Measurements from ENCODE around the gene RIPPLY3. TPM values are rescaled to one million over a fixed set of nuclear protein-coding genes. Genes with fewer than 3 reads are reported as not detected.

Gene RIPPLY3
- total and polyA plus RNA-seq, 4 donors: 0.08 to 0.21 (median 0.13) TPM; not detected in 1

DNA sequence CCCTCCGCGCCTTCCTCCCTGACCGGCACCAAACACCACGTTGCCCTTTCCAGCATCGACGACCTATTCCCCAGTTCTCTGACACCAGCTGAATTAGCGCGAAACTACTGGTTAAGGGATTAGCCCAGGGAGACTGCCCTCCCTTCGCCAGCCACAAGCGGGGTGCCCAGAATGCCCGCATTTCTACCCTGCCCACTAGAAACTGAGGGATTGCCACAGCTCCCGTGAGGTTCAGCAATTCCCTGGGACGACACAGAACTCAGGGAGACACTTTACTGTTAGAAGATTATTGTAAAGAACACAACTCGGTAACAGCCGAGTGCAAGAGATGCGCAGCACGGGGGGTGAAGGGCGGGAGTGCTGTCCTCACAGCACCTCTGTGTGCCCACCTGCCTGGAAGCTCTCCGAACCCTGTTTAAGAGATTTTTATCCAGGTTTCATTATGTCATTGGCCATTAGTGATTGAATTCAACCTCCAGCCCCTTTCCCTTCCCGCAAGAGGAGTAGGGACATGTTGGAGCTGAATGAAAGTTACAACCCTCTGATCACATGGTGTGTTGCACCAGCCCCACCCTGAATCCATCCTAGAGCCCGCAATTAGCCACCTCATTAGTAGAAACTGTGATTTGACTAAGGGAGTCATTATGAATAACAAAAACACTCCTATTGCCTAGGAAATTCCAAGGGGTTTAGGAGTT is 15.8 kb upstream of the RIPPLY3 start:
- no peaks in the 10 kb centered on the region for H3K9me3 ChIP-seq (ENCODE audit: control insufficient read depth in 4 of 4, low read length in 3 of 4)
- peaks cover 0 to 2% (median 0%) of the 10 kb centered on the region in 4 donors for H3K27me3 ChIP-seq (ENCODE audit: control insufficient read depth in 4 of 4, insufficient read depth in 4 of 4, low read length in 3 of 4)
- no peaks in the 10 kb centered on the region for H3K36me3 ChIP-seq (ENCODE audit: control insufficient read depth in 4 of 4, insufficient read depth in 3 of 4, low read depth in 1 of 4, low read length in 3 of 4)
- H3K9ac ChIP-seq (ENCODE audit: low read depth in 1 of 2, low read length in 2 of 2): peak overlapping the region in 1 of 2 donors; percentile 61
- H3K27ac ChIP-seq (ENCODE audit: low read depth in 1 of 2, low read length in 2 of 2): peak overlapping the region; percentile 82 to 96
- peaks cover 4 to 17% (median 11%) of the 10 kb centered on the region in 4 donors for H3K4me1 ChIP-seq (ENCODE audit: control insufficient read depth in 4 of 4, insufficient read depth in 4 of 4, low read length in 3 of 4)
- no peak for DNase-seq (ENCODE audit: low spot score)
- peak overlapping the region in 2 of 3 donors; percentile 49 to 66 for H3K4me3 ChIP-seq (ENCODE audit: low read depth in 1 of 3, low read length in 3 of 3)
- WGBS: 59% methylated on average over 21 of the region's 21 CpGs
- TF ChIP-seq FOXA1 (IDR thresholded peaks at IDR 0.05) (no peak), JUND (IDR thresholded peaks at IDR 0.05) (no peak), RXRA (IDR thresholded peaks at IDR 0.05) (no peak), HNF4A (conservative IDR thresholded peaks at IDR 0.05) (no peak)
- TF ChIP-seq, protein P1, sequence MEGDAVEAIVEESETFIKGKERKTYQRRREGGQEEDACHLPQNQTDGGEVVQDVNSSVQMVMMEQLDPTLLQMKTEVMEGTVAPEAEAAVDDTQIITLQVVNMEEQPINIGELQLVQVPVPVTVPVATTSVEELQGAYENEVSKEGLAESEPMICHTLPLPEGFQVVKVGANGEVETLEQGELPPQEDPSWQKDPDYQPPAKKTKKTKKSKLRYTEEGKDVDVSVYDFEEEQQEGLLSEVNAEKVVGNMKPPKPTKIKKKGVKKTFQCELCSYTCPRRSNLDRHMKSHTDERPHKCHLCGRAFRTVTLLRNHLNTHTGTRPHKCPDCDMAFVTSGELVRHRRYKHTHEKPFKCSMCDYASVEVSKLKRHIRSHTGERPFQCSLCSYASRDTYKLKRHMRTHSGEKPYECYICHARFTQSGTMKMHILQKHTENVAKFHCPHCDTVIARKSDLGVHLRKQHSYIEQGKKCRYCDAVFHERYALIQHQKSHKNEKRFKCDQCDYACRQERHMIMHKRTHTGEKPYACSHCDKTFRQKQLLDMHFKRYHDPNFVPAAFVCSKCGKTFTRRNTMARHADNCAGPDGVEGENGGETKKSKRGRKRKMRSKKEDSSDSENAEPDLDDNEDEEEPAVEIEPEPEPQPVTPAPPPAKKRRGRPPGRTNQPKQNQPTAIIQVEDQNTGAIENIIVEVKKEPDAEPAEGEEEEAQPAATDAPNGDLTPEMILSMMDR (IDR thresholded peaks at IDR 0.05; ENCODE audit: low read depth, low read length, missing input control): no peak
- TF ChIP-seq, protein P2, sequence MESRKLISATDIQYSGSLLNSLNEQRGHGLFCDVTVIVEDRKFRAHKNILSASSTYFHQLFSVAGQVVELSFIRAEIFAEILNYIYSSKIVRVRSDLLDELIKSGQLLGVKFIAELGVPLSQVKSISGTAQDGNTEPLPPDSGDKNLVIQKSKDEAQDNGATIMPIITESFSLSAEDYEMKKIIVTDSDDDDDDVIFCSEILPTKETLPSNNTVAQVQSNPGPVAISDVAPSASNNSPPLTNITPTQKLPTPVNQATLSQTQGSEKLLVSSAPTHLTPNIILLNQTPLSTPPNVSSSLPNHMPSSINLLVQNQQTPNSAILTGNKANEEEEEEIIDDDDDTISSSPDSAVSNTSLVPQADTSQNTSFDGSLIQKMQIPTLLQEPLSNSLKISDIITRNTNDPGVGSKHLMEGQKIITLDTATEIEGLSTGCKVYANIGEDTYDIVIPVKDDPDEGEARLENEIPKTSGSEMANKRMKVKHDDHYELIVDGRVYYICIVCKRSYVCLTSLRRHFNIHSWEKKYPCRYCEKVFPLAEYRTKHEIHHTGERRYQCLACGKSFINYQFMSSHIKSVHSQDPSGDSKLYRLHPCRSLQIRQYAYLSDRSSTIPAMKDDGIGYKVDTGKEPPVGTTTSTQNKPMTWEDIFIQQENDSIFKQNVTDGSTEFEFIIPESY (IDR thresholded peaks at IDR 0.05): no peak
- TF ChIP-seq, protein P3, sequence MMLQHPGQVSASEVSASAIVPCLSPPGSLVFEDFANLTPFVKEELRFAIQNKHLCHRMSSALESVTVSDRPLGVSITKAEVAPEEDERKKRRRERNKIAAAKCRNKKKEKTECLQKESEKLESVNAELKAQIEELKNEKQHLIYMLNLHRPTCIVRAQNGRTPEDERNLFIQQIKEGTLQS (IDR thresholded peaks at IDR 0.05): no peak

DNA sequence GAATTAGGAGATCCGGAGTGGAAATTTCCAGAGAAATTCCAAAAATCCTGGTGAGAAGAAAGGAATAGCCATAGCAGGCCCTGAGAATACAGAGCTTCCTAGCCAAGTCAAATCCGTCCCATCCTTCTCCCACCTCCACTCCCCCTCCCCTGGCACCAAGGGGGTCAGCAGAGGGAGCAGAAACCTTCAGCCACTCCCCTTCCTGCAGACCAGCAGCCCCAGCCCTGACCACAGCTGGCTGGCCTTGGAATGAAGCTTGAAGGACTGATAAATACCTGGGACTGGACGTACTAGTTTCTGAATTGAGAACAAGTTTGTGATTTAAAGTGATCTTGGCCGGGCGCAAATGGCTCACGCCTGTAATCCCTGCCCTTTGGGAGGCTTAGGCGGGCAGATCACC is 13.8 kb upstream of the RIPPLY3 start:
- Histone ChIP-seq H3K9ac (ENCODE audit: low read depth in 1 of 2, low read length in 2 of 2) (no peak overlapping the region), H3K27me3 (ENCODE audit: control insufficient read depth in 4 of 4, insufficient read depth in 4 of 4, low read length in 3 of 4) (peaks cover 0 to 2% (median 0%) of the 10 kb centered on the region in 4 donors), H3K4me1 (ENCODE audit: control insufficient read depth in 4 of 4, insufficient read depth in 4 of 4, low read length in 3 of 4) (peaks cover 4 to 17% (median 11%) of the 10 kb centered on the region in 4 donors), H3K36me3 (ENCODE audit: control insufficient read depth in 4 of 4, insufficient read depth in 3 of 4, low read depth in 1 of 4, low read length in 3 of 4) (no peaks in the 10 kb centered on the region), H3K27ac (ENCODE audit: low read depth in 1 of 2, low read length in 2 of 2) (no peak overlapping the region), H3K4me3 (ENCODE audit: low read depth in 1 of 3, low read length in 3 of 3) (no peak overlapping the region), H3K9me3 (ENCODE audit: control insufficient read depth in 4 of 4, low read length in 3 of 4) (no peaks in the 10 kb centered on the region)
- TF ChIP-seq, protein P1 (IDR thresholded peaks at IDR 0.05; ENCODE audit: low read depth, low read length, missing input control): no peak
- TF ChIP-seq YY1 (IDR thresholded peaks at IDR 0.05) (no peak), EGR1 (IDR thresholded peaks at IDR 0.05; ENCODE audit: low read depth in 2 of 2) (no peak), GABPA (IDR thresholded peaks at IDR 0.05 in 1 of 2, conservative IDR thresholded peaks at IDR 0.05 in 1 of 2) (no peak), RXRA (IDR thresholded peaks at IDR 0.05) (no peak), HNF4A (conservative IDR thresholded peaks at IDR 0.05) (no peak), JUND (IDR thresholded peaks at IDR 0.05) (no peak), RAD21 (IDR thresholded peaks at IDR 0.05) (no peak), TAF1 (conservative IDR thresholded peaks at IDR 0.05) (no peak), FOXA1 (IDR thresholded peaks at IDR 0.05) (no peak), FOXA2 (IDR thresholded peaks at IDR 0.05) (no peak)
- TF ChIP-seq, protein P2 (IDR thresholded peaks at IDR 0.05): no peak
- TF ChIP-seq, protein P3 (IDR thresholded peaks at IDR 0.05): no peak
- TF ChIP-seq, protein P4, sequence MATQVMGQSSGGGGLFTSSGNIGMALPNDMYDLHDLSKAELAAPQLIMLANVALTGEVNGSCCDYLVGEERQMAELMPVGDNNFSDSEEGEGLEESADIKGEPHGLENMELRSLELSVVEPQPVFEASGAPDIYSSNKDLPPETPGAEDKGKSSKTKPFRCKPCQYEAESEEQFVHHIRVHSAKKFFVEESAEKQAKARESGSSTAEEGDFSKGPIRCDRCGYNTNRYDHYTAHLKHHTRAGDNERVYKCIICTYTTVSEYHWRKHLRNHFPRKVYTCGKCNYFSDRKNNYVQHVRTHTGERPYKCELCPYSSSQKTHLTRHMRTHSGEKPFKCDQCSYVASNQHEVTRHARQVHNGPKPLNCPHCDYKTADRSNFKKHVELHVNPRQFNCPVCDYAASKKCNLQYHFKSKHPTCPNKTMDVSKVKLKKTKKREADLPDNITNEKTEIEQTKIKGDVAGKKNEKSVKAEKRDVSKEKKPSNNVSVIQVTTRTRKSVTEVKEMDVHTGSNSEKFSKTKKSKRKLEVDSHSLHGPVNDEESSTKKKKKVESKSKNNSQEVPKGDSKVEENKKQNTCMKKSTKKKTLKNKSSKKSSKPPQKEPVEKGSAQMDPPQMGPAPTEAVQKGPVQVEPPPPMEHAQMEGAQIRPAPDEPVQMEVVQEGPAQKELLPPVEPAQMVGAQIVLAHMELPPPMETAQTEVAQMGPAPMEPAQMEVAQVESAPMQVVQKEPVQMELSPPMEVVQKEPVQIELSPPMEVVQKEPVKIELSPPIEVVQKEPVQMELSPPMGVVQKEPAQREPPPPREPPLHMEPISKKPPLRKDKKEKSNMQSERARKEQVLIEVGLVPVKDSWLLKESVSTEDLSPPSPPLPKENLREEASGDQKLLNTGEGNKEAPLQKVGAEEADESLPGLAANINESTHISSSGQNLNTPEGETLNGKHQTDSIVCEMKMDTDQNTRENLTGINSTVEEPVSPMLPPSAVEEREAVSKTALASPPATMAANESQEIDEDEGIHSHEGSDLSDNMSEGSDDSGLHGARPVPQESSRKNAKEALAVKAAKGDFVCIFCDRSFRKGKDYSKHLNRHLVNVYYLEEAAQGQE (IDR thresholded peaks at IDR 0.05): no peak
- DNase-seq (ENCODE audit: low spot score): no peak
- WGBS: 66% methylated on average over 7 of the region's 7 CpGs
